Heart right ventricle (tissue), 16 donors: ENCODE results near the gene TMC2. TPM values are rescaled to one million over a fixed set of nuclear protein-coding genes. Genes with fewer than 3 reads are reported as not detected.

Experiments
- ATAC-seq, 8 donors: fragments of 200-7000 bp; cut with Tn5 transposase; one replicate each; pipeline ENCODE4 v1.9.1; 2020; ENCODE audit warnings: mild to moderate bottlenecking in 8 of 8, moderate library complexity in 8 of 8, moderate number of reproducible peaks in 1 of 8
- DNase-seq, 2 donors: peaks; one replicate each; pipeline ENCODE4 v3.0.0-alpha.2; 2020
- H3K27ac ChIP-seq, 10 donors: fragments of 200-600 bp; sonication (generic) in 2 of 10; one replicate each; pipeline versions ENCODE4 v1.5.0 to v1.8.0; 2020 to 2022; ENCODE audit warnings: mild to moderate bottlenecking in 3 of 10
- H3K27me3 ChIP-seq, 7 donors: fragments of 200-600 bp; one replicate each; pipeline ENCODE4 v1.8.0; 2021 to 2022; ENCODE audit warnings: mild to moderate bottlenecking in 2 of 7
- H3K36me3 ChIP-seq, 9 donors: fragments of 200-600 bp; sonication (generic) in 1 of 9; one replicate each; pipeline versions ENCODE4 v1.5.0 to v1.8.0; 2020 to 2022; ENCODE audit warnings: mild to moderate bottlenecking in 2 of 9
- H3K4me1 ChIP-seq, 9 donors: fragments of 200-600 bp; sonication (generic) in 1 of 9; one replicate each; pipeline versions ENCODE4 v1.5.0 to v1.8.0; 2020 to 2022; ENCODE audit warnings: mild to moderate bottlenecking in 4 of 9
- H3K4me3 ChIP-seq, 10 donors: fragments of 200-600 bp; sonication (generic) in 2 of 10; one replicate each; pipeline versions ENCODE4 v1.5.0 to v1.8.0; 2020 to 2022; ENCODE audit warnings: mild to moderate bottlenecking in 7 of 10, moderate library complexity in 2 of 10
- H3K9me3 ChIP-seq, 11 donors: fragments of 200-600 bp in 10 of 11; sonication (generic) in 2 of 11; one replicate each; pipeline versions ENCODE4 v1.5.0 to v1.8.0; 2013 to 2022; ENCODE audit warnings: mild to moderate bottlenecking in 2 of 11, control low read depth in 1 of 11, moderate library complexity in 1 of 11
- CTCF ChIP-seq, 9 donors: fragments of 200-600 bp; sonication (generic) in 2 of 9; IDR thresholded peaks; one replicate each; pipeline versions ENCODE4 v1.5.0 to v1.8.0; 2021 to 2022; ENCODE audit warnings: antibody characterized with exemption in 9 of 9, mild to moderate bottlenecking in 5 of 9, moderate library complexity in 1 of 9
- WGBS, 2 donors: extraction: QIAGEN DNeasy Blood & Tissue Kit; methylation state at CpG; one replicate each; pipeline ENCODE4 v1.1.7; 2013; ENCODE audit warnings: inconsistent platforms in 1 of 2; 5-methylcytosine and 5-hydroxymethylcytosine counted together
- intact Hi-C, 10 donors: fragments of 100-400 bp; cut with DNase I; formaldehyde crosslinking; loops; one replicate each; pipeline versions ENCODE4 v1.11.1 to v1.14.2; 2022
- polyA plus RNA-seq, 2 donors: library from polyadenylated mRNA; stranded (reverse); fragments of 200-250 nt; gene quantifications; one replicate each; pipeline ENCODE4 v1.2.3, GENCODE V29; 2013
- total RNA-seq, 10 donors: library from RNA; stranded (reverse); fragmentation: NEBNext Ultra II Directional in 3 of 10; extraction: Animal tissue kit (Norgen Biotek cat#: 25700) in 3 of 10; gene quantifications; one replicate each; pipeline versions ENCODE4 v1.2.1 to v1.2.4, GENCODE V29; 2021 to 2023
- donor health status: Arrhythmogenic right ventricular cardiomyopathy.
- donor health status: ischemic (EF 13 %, LVEDD 7.1; RV severe dilation, severe dysfunction).
- donor health status: healthy with polysubstance abuse.
- donor health status: DM: no; HTN: yes; CAD: no.
- donor health status: DM: no; HTN: no; CAD: no.
- donor health status: ischemic (EF 25% LVEDD 6.9; RV normal size, moderate dysfunction).
- donor health status: ischemic (EF 25% LVEDD 5.7; RV mildly dilated, moderate dysfunction).
- donor health status: healthy.
- donor health status: DM: yes; HTN: yes; CAD: no.
- donor health status: Ischemic cardiomyopathy.
- donor health status: ischemic (EF 35%, LVEDD 5.7; RV mildly dilated, moderate dysfunction).
- donor health status: nonischemic (EF 11% LVEDD 7.7; RV severe dilation, severe dysfunction).
- donor health status: DM: yes; HTN: yes; CAD: no.
- donor health status: PGD.
- donor health status: ischemic (EF 29% LVEDD 5.4; RV normal size, mild dysfunction).
- donor health status: nonischemic (EF 23%, LVEDD 6.1; RV moderate dilation, normal function).

Gene TMC2
- total and polyA plus RNA-seq, 12 donors, result 0.20 TPM; not detected in 11

- DNase-seq (no peak), ATAC-seq (no peak)
- Histone ChIP-seq H3K36me3 (no peaks in the 10 kb centered on the region), H3K4me1 (no peaks in the 10 kb centered on the region), H3K9me3 (peaks cover 0 to 22% (median 0%) of the 10 kb centered on the region in 11 donors), H3K27me3 (peaks cover 0 to 20% (median 15%) of the 10 kb centered on the region in 7 donors), H3K27ac (no peak overlapping the region), H3K4me3 (no peak overlapping the region)
- 70 to 74% methylated on average over 9 of the region's 9 CpGs for WGBS, 2 donors
- intact Hi-C loops, result no loop called here
- TF ChIP-seq CTCF (IDR thresholded peaks at IDR 0.05), result no peak
These were observed 80.3 kb downstream of the TMC2 start for GRCh38 chr20:2616634-2617033.

- Histone ChIP-seq H3K4me1 (no peaks in the 10 kb centered on the region), H3K36me3 (no peaks in the 10 kb centered on the region), H3K27me3 (peaks cover 0 to 20% (median 14%) of the 10 kb centered on the region in 7 donors), H3K9me3 (peaks cover 0 to 22% (median 0%) of the 10 kb centered on the region in 11 donors), H3K4me3 (no peak overlapping the region), H3K27ac (no peak overlapping the region)
- ATAC-seq (no peak), DNase-seq (no peak)
- intact Hi-C loops, result no loop called here
- TF ChIP-seq CTCF (IDR thresholded peaks at IDR 0.05), result no peak
- 86% methylated on average over 16 of the region's 16 CpGs for WGBS, 2 donors
These were observed 80.8 kb downstream of the TMC2 start for GRCh38 chr20:2617099-2617714.

- Histone ChIP-seq H3K27ac (no peak overlapping the region), H3K4me3 (no peak overlapping the region), H3K27me3 (peaks cover 0 to 18% (median 11%) of the 10 kb centered on the region in 7 donors), H3K36me3 (no peaks in the 10 kb centered on the region), H3K4me1 (no peaks in the 10 kb centered on the region), H3K9me3 (peaks cover 0 to 22% (median 0%) of the 10 kb centered on the region in 11 donors)
- ATAC-seq, result no peak
- WGBS, 2 donors, result 81 to 88% methylated on average over 6 of the region's 6 CpGs
- intact Hi-C loops, result no loop called here
- no peak for DNase-seq
- no peak for TF ChIP-seq CTCF (IDR thresholded peaks at IDR 0.05)
These were observed 82.4 kb downstream of the TMC2 start for GRCh38 chr20:2618815-2619214.

GRCh38 chr20:2619337-2619736, 83.0 kb downstream of the TMC2 start:
- ATAC-seq, result no peak
- peaks cover 0 to 18% (median 11%) of the 10 kb centered on the region in 7 donors for H3K27me3 ChIP-seq
- no peak for TF ChIP-seq CTCF (IDR thresholded peaks at IDR 0.05)
- intact Hi-C loops, result no loop called here
- H3K36me3 ChIP-seq, result no peaks in the 10 kb centered on the region
- WGBS, 2 donors, result 68 to 70% methylated on average over 2 of the region's 2 CpGs
- DNase-seq, result no peak
- H3K27ac ChIP-seq, result no peak overlapping the region
- H3K9me3 ChIP-seq, result peaks cover 0 to 20% (median 0%) of the 10 kb centered on the region in 11 donors
- no peaks in the 10 kb centered on the region for H3K4me1 ChIP-seq
- no peak overlapping the region for H3K4me3 ChIP-seq
